GM18858 (cell line): ENCODE data around the gene MMD.

Experiments used
- ATAC-seq: cut with Tn5 transposase; IDR thresholded peaks from one replicate; pipeline ENCODE4 v1.9.1; 2021; ENCODE audit not compliant: unreplicated experiment

The MMD gene

DNA sequence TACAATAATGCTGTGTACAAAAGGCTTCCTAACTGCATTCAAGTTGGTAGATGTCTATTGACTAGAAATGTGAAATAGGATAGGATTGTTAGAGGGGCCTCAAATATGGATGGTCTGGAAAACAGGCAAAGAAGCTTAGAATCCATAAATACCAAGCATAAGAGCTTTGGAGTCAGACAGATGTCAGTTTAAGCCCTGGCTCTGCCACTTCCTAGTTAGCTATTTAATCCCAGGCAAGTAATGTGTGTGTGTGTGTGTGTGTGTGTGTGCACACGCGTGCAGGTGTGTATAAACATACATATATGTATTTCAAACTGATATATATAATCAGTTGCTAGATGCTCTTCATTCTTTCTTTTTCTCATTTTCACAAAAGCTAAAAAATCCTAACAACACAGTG lies 66.7 kb downstream of the MMD start:
- no peak for ATAC-seq

DNA sequence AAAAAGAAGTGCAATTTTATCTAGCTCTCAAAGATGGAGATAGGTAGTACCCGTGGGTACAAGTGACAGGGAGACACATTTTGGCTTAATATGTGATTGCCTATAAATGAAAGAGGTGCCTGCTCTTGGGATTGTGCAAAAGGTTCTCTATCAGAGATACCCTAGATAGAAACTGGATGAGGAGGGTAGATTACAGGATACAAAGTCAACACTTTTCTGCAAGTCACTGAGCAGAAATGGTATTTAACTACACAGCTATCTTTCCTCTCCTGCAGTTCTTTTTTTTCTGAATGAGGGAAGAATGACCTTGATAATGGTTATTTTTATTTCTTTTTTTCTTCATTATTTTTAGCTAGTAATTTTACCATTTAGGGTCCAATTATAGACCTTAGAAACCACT lies 67.6 kb downstream of the MMD start:
- ATAC-seq, result no peak

DNA sequence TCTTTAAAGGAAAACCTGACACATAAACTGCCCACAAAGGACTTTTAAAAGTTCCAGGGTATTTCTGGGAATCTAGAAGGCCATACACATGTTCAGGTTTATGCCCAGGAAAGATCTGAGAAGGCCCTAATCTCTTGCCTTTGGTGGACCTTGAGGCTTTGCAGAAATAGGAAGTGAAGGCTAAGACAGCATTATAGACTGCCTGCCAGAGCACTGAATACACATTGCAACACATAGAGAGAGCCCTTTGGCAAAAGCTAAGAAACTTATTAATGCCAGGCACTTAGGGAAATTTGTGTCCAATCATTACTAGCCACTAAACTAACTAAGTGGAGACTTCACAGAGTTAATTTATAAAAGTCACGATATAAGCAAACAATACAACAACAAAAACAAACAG lies 70.4 kb downstream of the MMD start:
- ATAC-seq, result no peak

DNA sequence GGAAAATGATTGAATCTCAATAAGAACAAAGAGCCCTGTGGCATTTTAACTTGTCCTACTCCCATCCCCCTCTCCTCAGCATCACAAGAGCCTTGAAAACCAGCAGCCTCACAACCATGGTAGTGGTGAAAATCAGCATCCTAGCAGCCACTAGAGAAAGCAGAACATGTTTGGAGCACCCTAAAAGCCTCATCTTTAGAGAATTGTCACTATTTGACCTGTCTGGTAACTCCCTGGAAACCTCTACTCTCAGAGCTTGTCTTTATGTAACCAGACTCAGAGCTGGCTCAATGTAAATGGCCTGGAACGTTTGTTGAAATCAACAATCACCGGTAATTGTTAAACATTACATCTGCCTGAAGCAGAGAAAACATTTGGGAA lies 70.8 kb downstream of the MMD start:
- ATAC-seq, result no peak

DNA sequence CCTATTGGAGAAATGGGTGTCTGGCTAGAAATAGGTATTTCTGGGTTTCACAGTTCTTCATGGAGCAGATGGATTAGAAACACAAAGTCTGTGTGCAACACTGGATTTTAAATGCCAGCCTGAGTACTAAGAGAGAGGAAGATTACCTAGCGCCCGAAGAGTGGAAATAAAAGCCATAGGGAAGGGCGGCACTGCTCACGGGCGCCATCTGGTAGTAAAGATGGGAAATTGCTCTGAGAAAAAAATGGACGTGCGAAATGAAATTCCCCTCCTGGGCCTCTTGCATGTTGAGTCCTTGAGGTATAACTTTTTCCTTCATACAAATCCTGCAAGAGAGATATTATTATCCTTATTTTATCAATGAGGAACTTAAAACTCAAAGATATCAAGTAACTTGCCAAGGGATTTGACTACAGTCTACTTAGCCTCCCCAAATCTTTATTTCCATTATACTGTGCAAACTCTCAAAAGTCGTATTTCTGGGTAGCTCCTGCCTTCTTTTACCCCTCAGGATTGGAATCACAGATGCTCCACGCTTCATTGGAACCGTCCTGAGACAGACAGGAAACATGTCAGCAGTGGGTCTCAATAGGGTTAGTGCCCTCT lies 72.8 kb downstream of the MMD start:
- ATAC-seq, result no peak

DNA sequence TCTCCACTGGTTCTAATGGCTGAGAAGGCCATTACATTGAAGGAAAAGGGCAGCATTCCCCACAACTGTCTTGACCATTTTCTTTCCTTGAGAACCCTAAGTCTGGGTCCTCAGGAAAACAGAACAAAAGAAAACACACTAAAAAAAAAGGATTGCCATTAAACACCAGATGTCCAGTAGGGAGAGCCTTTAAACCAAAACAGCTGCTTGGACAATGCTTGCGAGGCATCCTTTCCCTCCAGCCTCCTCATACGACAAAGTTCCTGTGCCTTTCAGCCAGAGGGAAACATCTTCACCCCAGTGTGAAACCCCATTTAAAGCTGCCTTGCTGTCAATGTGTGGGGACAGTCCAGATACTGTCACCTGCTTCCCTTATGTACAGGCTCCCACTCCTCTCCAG lies 74.3 kb downstream of the MMD start:
- no peak for ATAC-seq

DNA sequence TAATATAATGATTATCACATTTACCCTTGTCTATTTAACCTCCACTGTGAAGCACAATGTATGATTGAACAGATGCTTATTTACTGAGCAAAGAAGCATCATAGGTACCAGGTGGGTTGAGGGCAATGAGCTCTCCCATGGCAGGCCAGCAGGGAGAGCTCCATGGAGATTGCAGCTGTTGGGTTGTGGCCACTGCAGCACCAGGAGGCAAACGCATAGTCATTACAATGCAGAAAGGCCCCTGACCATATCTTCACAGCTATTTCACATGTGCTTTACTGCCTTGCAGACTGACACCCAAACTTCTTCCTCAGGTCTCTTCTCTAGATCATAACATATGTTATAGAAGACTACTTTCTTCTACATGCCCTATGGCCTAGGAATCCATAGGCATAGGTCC lies 75.0 kb downstream of the MMD start:
- no peak for ATAC-seq

DNA sequence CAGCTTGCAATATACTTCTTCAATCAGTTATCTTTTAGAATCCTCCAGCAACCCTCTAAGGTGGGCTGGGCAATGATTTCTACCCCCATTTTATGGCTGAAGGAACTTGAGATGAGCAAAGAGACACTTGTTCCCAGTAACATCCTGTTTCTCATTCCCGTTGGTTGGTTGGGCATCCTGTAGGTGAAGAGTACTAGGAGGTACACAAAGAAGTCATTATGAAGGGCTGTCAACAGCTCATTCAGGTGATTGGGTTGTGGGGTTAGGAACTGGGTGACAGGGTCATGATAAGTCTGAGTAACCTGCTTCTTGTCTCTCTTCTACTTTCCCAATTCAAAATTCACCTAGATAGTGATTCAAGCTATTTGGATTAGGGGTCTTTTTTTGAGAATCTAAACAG lies 76.5 kb downstream of the MMD start:
- no peak for ATAC-seq

DNA sequence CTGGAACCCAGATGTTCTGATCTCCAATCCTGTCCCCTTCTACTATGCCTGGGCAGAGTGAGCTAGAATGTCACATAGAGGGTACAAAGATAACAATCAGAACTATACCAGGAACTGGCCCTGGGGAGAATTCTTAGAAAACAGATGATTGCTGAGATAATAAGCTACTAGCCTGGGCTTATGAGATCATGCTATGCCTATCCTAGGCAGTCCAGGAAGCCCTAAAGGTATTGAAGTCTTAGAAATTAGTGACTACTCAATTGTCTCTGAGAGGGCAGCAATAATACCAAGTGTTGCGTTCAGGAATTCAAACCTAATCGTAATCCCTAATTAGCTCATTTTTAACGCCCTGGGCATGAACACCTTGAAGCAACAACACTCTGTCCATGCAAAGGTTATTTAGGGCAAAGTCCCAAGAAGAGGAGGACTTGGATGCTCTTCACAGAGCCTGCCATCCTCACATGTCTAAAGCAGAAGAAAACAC lies 77.1 kb downstream of the MMD start:
- ATAC-seq, result no peak

DNA sequence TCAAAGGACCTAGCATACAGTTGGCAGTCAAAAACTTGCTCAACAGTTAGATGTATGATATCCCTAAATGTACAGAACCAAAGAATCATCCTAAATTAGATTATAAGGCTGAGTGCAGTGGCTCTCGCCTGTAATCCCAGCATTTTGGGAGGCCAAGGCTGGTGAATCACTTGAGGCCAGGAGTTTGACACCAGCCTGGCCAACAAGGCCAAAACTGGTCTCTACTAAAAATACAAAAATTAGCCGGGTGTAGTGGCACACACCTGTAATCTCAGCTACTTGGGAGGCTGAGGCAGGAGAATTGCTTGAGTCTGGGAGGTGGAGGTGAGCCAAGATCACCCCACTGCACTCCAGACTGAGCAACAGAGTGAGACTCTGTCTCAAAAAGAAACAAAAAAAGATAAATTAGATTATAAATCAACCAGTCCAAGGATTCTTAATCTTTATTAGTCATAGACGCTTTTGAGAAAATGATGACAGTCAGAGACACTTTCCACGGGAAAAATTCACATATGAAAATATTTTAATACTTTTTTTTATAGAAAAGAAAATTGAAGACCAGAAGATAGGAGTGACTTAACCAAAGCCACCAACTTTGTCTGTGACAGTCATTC lies 77.6 kb downstream of the MMD start:
- ATAC-seq, result no peak

DNA sequence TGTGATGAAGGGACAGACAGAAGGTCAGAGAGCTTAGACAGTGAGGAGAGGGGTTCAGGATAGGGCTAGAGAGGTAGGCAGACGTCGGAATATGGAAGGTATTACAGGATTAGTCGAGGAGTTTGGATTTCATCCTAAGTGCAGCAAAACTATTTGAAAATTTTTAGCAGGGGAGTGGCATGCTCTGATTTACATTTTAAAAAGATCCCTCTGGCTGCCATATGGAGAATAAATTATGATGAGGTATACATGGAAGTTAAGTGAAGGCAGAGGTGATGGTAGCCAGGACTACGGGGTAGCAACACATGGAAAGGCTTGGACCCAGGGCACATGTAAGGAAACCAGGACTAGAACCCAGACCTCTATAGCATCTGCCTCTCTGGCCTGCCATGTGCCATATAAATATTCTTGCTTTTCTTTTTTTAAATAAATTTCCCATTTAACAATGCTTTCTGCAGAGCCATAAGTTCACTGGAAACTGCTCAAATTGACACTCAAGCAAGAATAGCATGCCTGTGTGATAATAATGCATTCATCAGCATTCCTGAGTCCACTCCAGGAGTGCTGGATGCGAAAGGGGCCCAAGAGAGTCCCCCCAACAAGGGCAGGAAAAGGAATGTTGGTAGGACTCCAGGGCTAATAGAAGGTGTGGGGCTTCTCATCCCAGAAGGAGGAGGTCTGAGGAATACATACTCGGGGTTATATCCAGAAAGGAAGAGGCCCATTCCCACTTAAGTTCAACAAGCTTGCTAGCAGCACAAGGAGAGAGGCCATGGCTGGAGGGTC lies 78.6 kb downstream of the MMD start:
- no peak for ATAC-seq
